ENCODE data around the gene HMGA1.

The HMGA1 gene, protein sequence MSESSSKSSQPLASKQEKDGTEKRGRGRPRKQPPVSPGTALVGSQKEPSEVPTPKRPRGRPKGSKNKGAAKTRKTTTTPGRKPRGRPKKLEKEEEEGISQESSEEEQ

DNA sequence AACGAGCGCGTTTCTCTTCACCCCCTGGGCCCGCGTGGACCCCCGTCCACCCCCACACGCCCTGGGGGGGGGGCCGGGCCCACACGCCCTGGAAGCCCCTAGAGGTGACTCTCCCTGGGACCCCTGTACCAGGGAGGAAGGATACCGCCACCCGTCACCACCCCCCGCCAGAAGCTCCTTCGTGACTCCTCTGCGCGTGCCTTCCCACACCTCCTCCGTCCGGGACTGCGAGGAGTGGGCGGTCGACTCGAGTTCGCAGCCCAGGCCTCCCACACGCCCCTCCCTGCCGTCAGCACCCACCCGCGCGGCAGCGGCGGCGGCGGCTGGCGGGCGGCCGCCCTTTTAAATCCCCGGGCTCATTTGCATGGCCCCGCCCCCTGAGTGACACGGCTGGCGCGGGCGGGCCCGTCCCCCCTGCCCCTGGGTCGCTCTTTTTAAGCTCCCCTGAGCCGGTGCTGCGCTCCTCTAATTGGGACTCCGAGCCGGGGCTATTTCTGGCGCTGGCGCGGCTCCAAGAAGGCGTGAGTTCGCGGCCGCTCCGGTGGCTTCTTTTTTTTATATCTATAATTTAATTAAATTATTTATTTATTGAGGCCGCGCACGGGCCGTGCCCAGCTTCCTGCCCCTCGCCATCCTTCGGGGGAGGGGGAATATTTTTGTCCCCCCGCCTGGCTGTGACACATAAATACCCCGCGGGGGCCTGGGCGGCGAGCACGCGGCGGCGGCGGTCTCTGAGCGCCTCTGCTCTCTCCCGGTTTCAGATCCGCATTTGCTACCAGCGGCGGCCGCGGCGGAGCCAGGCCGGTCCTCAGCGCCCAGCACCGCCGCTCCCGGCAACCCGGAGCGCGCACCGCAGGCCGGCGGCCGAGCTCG is at the start of gene HMGA1:
Gene HMGA1, plus strand, starts transcription at position 431 of the 873 bp plus-strand sequence. CDS start 3,908 bp downstream, outside the sequence.
- DNase-seq (ENCODE audit: low spot score): peak; percentile 81

DNA sequence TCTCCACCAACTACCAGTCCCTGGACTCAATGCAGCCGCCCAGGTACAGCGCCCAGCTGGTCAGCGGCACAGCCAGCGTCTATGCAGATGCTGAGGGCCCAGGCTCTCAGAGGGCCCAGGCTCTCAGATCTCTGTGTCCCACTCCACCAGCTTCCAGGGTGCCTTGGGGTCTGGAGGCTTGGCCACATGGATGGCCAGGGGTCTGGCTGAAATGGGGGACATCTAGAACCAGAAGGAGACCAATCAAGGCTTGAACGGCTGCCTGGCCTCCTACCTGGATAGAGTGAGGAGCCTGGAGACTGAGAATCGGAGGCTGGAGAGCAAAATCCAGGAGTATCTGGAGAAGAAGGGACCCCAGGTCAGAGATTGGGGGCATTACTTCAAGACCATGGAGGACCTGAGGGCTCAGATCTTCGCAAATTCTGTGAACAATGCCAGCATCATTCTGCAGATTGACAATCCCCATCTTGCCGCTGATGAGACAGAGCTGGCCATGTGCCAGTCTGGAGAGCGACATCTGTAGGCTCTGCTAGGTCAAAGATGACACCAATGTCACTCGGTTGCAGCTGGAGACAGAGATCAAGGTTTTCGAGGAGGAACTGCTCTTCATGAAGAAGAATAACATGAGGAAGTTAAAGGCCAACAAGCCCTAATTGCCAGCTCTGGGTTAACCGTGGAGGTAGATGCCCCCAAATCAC is 46.7 kb upstream of the HMGA1 start:
- DNase-seq (ENCODE audit: low spot score): no peak

DNA sequence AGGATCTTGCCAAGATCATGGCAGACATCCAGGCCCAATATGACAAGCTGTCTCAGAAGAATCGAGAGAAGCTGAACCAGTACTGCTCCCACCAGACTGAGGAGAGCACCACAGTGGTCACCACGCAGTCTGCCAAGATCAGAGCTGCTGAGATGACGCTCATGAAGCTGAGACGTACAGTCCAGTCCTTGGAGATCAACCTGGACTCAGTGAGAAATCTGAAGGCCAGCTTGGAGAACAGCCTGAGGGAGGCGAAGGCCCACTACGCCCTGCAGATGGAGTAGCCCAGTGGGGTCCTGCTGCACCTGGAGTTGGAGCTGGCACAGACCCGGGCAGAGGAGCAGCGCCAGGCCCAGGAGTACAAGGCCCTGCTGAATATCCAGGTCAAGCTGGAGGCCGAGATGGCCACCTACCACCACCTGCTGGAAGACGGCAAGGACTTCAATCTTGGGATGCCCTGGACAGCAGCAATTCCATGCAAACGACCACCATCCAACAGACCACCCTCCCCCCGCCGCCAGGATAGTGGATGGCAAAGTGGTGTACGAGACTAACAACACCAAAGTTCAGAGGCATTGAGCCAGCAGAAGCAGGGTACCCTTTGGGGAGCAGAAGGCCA is 46.1 kb upstream of the HMGA1 start:
- DNase-seq (ENCODE audit: low spot score): no peak

DNA sequence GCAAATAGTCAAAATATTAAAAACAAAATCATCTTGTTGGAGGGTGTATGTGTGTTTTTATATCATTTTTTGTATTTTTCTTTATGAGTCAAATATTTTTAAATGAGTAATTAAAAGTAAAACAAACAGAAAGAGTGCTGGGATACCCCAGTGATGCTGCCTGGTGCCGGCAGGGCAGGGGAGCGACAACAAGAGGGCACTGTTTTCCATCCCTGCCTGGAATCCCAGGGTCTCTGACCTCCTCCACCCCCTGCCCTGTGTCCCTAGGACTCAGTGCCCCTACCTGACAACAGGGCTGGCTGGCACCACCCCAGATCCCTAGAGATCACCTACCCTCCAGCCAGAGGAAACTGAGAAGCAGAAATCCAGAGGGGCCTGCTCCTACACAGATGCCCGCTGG is 41.9 kb upstream of the HMGA1 start:
- DNase-seq (ENCODE audit: low spot score): no peak

DNA sequence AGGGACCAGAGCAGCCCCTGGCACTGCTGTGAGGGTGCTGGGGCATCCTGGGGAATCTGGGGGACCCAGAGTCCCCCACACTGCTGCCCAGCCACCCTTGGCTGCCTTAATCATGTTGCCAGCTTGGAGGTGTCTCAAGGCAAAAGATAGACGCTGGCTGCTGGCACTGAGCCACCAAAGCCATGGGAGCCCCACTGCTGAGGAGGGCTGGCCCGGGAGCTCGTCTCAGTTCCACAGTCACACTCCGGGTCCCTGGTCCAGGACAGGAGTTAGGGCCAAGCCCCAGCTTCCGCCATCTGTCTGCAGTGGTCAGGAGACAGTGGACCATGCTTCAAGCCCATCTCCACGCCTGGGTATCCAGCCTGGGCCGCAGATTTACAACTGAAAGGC is 41.0 kb upstream of the HMGA1 start:
- no peak for DNase-seq (ENCODE audit: low spot score)

DNA sequence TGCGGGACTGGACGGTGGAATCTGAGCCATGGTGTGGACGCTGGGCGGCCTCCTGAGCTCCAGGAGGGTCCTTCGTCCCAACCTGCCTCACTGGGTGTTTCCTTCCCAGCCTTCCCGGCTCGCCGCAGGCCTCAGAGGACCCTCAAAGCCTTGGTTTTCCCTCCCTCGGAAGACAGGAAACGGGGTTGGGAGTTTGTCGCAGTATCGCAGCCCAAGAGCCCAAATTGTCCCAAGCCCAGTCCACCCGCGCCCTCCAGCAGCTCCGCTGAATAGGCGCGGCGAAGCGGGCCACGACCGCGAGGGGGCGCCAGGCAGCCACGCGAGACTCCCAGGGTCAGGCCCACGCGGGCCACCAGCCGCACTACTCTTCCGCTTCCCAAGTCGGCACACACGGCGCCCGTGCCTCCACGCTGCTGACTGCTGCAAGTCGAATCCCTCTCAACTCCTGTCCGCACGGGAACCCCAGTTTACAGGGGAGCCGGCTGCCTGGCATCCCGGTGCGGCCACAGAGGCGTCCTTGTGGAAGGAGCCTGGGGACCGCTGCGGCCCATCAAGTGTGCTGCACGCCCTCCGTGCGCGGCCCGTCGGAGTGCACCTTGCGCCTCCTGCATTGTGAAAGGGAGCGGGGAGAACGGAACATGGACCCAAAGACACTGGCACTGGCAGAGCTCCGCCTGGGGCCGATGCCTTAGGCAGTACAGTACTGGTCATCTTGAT is 40.4 kb upstream of the HMGA1 start:
- DNase-seq (ENCODE audit: low spot score): peak; percentile 83

DNA sequence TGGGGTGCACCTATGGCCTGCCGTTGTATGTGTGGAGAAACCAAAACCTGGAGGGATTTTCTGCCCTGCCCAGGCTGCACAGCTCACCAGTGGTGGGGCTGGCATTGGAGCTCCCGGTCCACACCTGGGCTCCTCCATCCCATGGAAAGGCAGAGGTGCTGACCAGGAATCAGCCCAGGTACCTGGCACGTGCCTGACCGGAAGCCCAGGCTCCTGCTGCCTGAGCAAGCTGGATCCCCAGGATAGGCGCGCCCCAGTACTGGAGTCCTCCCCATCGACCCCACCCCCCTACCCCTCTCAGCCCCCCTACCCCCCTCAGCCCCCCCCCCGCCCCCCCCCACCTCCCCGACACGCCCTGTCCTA is 39.9 kb upstream of the HMGA1 start:
- no peak for DNase-seq (ENCODE audit: low spot score)

DNA sequence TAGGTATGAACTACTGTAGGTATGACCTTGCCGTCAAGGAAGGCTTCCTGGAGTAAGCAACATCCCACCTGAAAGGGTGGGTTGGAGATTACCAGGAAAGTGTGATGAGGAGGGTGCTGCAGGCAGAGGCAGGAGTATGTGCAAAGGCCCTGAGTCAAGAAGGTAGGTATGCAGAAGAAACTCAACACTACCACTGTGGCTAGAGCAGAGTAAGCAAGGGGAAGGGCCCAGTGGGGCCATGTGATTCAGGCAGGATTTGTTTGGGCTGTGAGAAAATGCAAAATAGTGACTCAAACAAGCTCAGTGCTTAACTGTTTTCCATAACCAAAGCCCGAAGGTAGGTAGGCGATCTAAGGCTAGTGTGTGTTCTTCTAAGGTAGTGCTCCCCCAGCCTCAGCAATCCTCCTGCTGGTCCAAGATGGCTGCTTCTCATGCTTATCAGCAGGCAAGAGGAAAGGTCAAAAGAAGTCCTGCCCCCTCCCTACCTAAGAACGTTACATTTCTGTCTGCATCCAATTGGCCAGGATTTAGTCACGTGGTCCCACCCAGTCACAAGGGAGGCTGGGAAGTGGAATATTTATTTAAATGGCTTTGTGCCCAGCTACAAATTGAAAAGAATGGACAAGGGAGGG is 36.2 kb upstream of the HMGA1 start:
- peak; percentile 46 for DNase-seq (ENCODE audit: low spot score)

DNA sequence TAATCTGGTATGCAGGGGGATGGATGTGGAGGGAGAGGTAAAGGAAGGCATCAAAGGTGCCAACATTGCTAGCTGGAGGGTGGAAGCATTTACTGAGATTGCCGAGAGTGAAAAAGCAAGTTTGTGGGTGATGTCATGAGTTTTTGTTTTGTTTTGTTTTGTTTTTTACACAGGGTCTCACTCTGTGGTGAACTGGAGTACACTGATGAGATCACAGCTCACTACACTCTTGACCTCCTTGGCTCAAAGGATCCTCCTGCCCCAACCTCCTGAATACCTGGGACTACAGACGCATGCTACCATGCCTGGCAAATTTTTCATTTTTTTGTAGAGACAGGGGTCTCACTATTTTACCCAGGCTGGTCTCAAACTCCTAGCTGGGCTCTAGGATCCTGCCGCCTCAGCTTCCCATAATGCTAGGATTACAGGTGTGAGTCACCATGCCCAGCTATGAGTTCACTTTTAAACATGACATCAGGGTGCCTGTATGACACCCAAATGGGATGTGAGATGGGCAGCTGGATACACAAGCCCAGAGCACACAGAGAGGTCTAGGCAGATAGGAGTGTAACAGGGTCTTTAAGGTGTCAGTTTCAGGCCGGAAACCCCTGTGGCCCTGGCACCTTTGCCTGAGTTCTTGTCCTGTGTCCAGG is 35.1 kb upstream of the HMGA1 start:
- DNase-seq (ENCODE audit: low spot score): no peak

DNA sequence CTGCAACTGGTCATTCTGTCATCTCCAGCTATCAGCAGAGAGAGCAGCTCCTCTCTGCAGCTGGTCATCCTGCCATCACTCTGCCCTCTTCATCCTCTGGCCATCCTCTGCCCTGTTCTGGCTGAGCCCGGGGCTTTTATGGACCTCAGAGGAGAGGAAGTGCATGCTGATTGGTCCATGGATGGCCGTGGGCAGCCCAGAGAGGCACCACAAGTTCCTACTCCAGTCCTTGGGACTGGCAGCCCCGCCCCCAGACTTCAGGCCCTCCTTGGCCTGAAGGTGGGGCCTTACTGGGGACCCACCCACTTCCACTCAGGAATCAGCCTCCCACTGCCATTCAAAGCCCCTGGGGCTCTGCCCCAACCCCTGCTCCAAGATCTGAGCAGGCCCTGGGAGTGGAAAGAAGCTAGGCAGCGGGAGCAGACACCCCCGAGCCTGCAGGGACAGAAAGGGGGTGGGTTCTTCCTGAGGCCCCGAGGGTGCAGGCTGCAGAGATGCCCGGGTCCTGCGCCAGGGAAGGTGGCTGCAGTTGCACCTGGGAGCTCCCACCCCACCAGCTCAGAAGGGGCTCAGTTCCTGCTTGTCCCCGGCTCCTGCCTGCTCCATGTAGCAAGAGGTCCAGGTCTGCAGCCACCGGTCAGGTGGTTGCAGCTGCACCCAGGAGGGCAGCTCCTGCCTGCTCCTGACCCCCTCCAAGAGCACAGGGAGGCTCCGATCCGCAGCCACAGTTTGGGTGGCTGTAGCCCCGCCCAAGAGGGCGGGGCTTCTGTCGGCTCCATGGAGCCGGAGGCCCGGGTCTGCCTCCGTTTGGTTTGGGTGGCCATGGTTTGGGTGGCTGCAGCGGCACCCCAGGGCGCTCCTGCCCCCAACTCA is 34.1 kb upstream of the HMGA1 start:
- DNase-seq (ENCODE audit: low spot score): no peak

DNA sequence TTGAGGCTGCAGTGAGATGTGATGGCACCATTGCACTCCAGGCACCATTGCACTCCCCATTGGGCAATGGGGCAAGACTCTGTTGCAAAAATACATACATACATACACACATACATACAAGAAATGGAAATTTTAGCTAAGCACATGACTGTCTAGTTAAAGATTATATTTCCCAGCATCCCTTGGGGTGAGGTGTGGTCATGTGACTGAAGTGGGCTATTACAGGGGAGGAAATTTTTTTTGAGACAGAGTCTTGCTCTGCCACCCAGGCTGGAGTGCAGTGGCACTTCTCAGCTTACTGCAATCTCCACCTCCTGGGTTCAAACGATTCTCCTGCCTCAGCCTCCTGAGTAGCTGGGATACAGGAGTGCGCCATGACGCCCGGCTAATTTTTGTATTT is 32.0 kb upstream of the HMGA1 start:
- no peak for DNase-seq (ENCODE audit: low spot score)

DNA sequence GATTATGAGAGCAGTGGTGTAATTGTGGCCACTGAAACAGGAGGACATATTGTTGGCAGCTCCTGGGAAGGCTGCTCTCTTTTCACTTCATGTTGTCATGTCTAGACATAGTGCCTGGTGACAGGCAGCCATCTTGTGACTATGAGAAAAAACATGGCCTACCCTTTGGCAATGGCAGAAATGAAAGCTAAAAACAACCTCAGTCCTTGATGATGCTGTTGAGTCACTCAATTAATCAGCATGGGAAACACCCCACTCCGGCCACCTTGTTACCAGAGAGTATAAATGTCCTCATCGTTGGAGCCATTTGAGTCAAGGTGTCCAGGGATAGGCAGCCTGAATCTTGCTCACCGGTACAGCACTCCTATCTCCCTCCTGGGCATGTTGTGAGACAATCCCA is 31.2 kb upstream of the HMGA1 start:
- no peak for DNase-seq (ENCODE audit: low spot score)

DNA sequence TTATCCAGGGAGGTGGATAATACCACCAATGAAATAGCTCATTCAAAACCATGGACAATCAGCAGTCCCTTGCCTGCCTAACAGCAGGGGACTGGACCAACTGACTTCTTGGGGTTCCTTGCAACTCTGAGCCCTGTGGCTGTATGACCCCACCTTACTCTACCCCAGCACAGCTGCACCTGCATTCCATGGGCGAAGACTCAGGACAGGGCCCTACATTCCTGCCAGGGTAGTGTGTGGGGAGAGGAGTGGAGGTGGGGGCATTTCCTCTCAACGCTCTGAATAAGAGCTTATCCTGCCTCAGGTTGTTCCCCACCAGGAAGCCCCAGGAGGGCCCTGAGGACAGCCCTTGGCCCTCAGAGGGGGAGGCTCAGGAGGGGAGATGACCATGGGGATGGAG is 30.8 kb upstream of the HMGA1 start:
- DNase-seq (ENCODE audit: low spot score): no peak

DNA sequence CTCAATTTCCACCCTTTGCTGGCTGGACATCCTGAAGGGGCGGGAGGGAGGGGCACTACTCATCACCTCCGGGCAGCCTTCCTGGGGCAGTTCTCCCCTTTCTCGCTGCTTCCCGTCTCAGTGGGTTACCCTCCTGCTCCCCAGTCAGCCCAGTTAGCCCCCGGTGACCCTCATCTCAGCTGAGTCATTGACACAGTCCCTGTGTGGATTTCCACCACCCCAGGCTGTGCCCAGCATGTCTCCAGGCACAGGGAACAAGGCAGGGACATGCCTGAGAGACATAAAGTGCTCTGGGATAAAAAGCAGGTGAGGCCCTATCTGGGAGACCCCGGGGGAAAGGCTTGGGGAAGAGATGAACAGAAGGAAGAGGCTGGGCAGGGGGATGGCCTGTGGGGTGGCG is 29.9 kb upstream of the HMGA1 start:
- DNase-seq (ENCODE audit: low spot score): no peak

DNA sequence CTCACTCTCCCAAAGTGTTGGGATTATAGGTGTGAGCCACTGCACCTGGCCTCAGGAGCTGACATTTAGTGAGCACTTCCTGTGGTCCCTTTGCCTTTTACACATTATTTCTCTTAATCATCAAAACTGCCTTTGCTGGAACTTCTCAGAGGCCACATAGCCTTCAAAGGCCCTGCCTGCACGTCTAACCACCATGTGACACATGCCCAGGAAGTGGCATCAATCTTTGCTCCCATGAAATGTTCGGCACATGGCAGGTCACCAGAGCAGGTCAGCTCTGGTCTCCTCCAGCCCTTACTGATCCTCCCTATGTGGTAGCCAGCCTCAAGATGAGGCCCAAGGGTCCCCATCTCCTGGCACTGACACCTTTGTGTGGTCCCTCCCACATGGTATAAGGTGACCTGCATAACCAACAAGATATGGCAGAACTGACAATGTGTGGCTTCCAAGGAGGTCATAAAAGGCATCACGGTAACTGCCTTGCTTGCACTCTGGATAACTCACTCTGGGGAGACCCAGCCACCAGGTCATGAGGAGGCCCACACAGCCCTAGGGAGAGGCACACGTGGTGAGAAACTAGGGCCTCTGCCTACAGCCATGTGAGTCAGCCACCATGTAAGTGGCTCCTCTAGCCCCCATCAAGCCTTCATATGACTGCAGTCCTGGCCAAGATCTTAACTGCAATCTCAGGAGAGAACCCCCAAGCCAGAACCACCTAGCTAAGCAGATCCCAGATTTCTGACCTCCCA is 28.8 kb upstream of the HMGA1 start:
- DNase-seq (ENCODE audit: low spot score): no peak

DNA sequence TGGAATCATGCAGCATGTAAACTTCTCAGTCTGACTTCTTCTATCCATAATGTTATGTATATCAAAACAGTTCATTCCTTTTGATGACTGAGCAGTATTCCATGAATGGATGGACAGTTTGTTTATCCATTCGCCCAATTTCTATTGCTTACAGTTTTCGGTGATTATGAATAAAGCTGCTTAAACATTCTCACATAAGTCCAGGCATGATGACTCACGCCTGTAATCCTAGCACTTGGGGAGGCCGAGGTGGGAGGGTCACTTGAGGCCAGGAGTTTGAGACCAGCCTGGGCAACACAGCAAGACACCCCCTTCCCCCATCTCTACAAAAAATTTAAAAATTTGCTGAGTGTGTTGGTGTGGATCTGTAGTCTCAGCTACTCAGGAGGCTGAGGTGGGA is 22.9 kb upstream of the HMGA1 start:
- DNase-seq (ENCODE audit: low spot score): no peak

DNA sequence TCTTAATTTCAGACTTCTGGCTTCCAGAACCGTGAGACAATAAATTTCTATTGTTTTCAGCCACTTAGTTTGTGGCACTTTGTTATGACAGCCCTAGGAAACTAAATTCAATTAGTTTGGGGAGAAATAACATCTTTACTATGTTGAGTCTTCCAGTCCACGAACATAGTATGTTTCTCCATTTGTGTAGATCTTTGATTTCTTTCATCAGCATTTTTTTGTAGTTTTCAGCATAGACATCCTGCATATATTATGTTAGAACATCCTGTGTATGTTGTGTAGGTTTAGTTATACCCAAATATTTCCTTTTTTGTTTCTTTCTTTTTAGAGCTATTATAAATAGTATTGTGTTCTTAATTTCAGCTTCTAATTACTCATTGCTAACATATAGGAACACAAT is 18.0 kb upstream of the HMGA1 start:
- DNase-seq (ENCODE audit: low spot score): no peak

DNA sequence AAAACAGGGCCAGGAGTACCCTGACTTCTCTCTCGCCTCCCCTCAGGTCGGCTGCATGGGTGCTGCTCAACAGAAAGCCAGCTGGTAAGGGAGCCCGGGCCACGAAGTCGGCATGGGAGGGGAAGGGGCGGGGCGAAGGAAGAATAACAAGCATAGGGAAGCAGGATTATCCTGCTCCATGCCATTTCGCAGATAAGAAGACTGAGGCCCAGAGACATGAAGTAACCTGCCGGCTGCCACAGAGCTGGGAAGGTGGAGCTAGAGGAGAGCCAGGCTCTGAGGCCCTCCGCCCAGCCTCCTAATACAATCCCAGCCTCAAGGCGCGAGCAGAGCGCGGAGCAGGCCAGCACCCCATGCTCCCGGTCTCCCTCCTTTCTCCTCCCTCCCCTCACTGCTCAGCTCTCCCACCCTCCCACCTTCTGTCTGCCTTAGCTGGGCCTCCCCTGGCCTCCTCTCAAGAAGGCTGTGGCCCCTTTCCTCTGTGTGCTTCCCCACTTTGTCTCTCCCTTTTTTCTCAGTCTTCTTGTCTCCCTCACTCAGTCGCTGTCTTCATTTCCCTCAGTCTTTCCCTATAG is 13.2 kb upstream of the HMGA1 start:
- no peak for DNase-seq (ENCODE audit: low spot score)
